ENCODE data around the gene CERK. TPM values are rescaled to one million over a fixed set of nuclear protein-coding genes. Genes with fewer than 3 reads are reported as not detected.
A peak's percentile ranks its signal among the peaks of the same experiment; 100 is the strongest.

Gene CERK
- total and polyA plus RNA-seq, 2 of the 13 experiments (the other 11 are each of a cell fraction or from before 2014, with no cell fraction given): 40.3 to 41.9 TPM

- no peak for TF ChIP-seq ZBTB25 (CRISPR knock-in tag; IDR thresholded peaks at IDR 0.05)
- no peak for TF ChIP-seq ZBTB10 (CRISPR knock-in tag; IDR thresholded peaks at IDR 0.05; ENCODE audit: borderline replicate concordance)
- no peak for TF ChIP-seq ZNF781 (CRISPR knock-in tag; IDR thresholded peaks at IDR 0.05; ENCODE audit: borderline replicate concordance, not compliant biosample characterization)
- TF ChIP-seq ZNF629 (CRISPR knock-in tag; conservative IDR thresholded peaks at IDR 0.05): no peak
- TF ChIP-seq THRA (CRISPR knock-in tag; IDR thresholded peaks at IDR 0.05; ENCODE audit: borderline replicate concordance): peak; percentile 55; the same call in 1 of the 2 replicates
- TF ChIP-seq DRAP1 (CRISPR knock-in tag; IDR thresholded peaks at IDR 0.05): no peak
- TF ChIP-seq HNF4G (IDR thresholded peaks at IDR 0.05; ENCODE audit: borderline replicate concordance, low read depth, low read length): peak; percentile 61
- TF ChIP-seq HNF4G (CRISPR knock-in tag; IDR thresholded peaks at IDR 0.05; ENCODE audit: borderline replicate concordance, low read depth): peak; percentile 45; the same call in 1 of the 2 replicates
- no peak for TF ChIP-seq GFI1 (CRISPR knock-in tag; IDR thresholded peaks at IDR 0.05; ENCODE audit: borderline replicate concordance)
- TF ChIP-seq ZFX (CRISPR knock-in tag; IDR thresholded peaks at IDR 0.05; ENCODE audit: low read depth): peak; percentile 23; the same call in 1 of the 2 replicates
- TF ChIP-seq ZNF775 (CRISPR knock-in tag; IDR thresholded peaks at IDR 0.05; ENCODE audit: borderline replicate concordance): no peak
- TF ChIP-seq ZNF687 (CRISPR knock-in tag; IDR thresholded peaks at IDR 0.05): peak; percentile 74
- TF ChIP-seq RXRB (CRISPR knock-in tag; IDR thresholded peaks at IDR 0.05; ENCODE audit: borderline replicate concordance): peak; percentile 54; the same call in 1 of the 2 replicates
- peak; percentile 87 for TF ChIP-seq NR2F6 (IDR thresholded peaks at IDR 0.05)
- TF ChIP-seq NR2F6 (CRISPR knock-in tag; IDR thresholded peaks at IDR 0.05): peak; percentile 93
- no peak for TF ChIP-seq RCOR2 (CRISPR knock-in tag; IDR thresholded peaks at IDR 0.05)
- TF ChIP-seq CHD2 (IDR thresholded peaks at IDR 0.05; ENCODE audit: low read depth, low read length): no peak
- no peak for TF ChIP-seq HOXD1 (CRISPR knock-in tag; IDR thresholded peaks at IDR 0.05)
- TF ChIP-seq ZNF468 (CRISPR knock-in tag; IDR thresholded peaks at IDR 0.05): no peak
- peak; percentile 19 for TF ChIP-seq AGO2 (optimal IDR thresholded peaks at IDR 0.05; ENCODE audit: low read depth, low read length)
Measured at GRCh38 chr22:46655861-46656608, 82.0 kb downstream of the CERK start (continued).

Measured in HepG2 (cell line).